Measurements from ENCODE around the gene PLCH1.

Gene PLCH1

DNA sequence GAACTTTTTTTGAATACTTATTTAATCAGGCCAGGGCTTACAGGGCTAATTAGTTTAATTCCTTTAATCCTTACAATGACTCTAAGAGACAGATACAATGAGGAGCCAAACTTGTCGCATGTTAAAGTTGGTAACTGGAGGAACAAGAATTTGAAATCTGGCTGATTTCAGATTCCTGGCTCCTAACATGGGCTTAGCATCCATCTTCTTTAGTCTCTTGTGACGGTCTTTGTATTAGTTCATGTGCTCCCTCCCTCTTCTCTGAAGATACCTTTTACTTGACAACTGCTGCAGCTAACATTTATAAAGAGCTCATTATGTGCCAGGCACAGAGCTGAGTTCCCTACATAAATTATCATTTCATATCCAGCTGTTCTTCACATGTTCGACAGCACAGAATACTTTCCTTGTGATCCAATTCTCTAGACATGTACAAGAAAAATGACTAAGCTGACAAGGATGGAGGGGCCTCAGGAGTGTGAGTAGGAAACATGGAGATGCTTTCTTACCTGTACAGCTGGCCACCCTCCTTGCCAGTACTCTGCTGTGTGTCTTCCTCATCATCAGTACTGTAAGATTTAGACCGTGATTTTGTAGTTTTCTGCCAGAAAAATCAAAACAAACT is 244.6 kb downstream of the PLCH1 start (continued):
- no peak for TF ChIP-seq ZC3H10 (CRISPR knock-in tag; IDR thresholded peaks at IDR 0.05)
- no peak for TF ChIP-seq ZNF8 (CRISPR knock-in tag; IDR thresholded peaks at IDR 0.05)
- no peak for TF ChIP-seq ZFP30 (CRISPR knock-in tag; IDR thresholded peaks at IDR 0.05)

DNA sequence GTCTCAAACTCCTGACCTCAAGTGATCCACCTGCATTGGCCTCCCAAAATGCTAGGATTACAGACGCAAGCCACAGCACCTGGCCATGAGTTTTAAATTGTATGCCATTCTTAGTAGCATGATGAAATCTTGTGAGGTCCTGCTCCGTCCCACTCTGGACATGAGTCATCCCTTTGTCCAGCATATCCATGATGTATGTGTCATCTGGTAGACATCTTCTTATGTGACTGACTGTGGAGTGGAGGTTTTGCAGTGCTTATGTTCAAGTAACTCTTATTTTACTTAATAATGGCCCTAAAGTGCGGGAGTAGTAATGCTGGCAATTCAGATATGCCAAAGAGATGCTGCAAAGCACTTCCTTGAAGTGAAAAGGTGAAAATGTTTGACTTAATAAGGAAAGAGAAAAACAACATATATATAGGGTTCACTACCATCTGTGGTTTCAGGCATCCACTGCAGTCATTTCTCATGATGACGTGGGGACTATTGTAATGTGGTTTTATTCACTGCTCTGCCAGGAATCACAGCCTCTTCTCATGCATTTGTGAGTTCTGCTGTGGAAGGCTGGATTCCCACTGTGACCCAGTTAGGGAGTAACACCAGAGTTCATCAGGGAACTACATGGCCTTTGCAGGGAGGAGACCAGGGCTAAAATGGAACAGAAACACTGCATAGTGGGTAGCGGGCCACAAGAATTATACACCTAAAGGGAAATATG is 246.8 kb downstream of the PLCH1 start:
- TF ChIP-seq ZNF70 (CRISPR knock-in tag; IDR thresholded peaks at IDR 0.05) (no peak), ARNTL (CRISPR knock-in tag; IDR thresholded peaks at IDR 0.05; ENCODE audit: borderline replicate concordance, low read depth) (no peak), TCF4 (CRISPR knock-in tag; IDR thresholded peaks at IDR 0.05; ENCODE audit: borderline replicate concordance) (no peak), ZFP3 (CRISPR knock-in tag; IDR thresholded peaks at IDR 0.05) (no peak), BACH2 (CRISPR knock-in tag; IDR thresholded peaks at IDR 0.05; ENCODE audit: borderline replicate concordance) (no peak), GLIS3 (CRISPR knock-in tag; IDR thresholded peaks at IDR 0.05) (no peak), OSR1 (CRISPR knock-in tag; IDR thresholded peaks at IDR 0.05) (no peak), RARB (CRISPR knock-in tag; IDR thresholded peaks at IDR 0.05) (no peak), ZNF565 (CRISPR knock-in tag; conservative IDR thresholded peaks at IDR 0.05; ENCODE audit: low read depth) (no peak), ISL1 (CRISPR knock-in tag; IDR thresholded peaks at IDR 0.05) (no peak), ZFP30 (CRISPR knock-in tag; IDR thresholded peaks at IDR 0.05) (no peak), TOX (CRISPR knock-in tag; IDR thresholded peaks at IDR 0.05; ENCODE audit: borderline replicate concordance) (no peak), CSDC2 (CRISPR knock-in tag; IDR thresholded peaks at IDR 0.05) (no peak), ZC3H10 (CRISPR knock-in tag; IDR thresholded peaks at IDR 0.05) (no peak), PPARA (CRISPR knock-in tag; IDR thresholded peaks at IDR 0.05; ENCODE audit: borderline replicate concordance) (no peak)
- TF ChIP-seq, protein P1, sequence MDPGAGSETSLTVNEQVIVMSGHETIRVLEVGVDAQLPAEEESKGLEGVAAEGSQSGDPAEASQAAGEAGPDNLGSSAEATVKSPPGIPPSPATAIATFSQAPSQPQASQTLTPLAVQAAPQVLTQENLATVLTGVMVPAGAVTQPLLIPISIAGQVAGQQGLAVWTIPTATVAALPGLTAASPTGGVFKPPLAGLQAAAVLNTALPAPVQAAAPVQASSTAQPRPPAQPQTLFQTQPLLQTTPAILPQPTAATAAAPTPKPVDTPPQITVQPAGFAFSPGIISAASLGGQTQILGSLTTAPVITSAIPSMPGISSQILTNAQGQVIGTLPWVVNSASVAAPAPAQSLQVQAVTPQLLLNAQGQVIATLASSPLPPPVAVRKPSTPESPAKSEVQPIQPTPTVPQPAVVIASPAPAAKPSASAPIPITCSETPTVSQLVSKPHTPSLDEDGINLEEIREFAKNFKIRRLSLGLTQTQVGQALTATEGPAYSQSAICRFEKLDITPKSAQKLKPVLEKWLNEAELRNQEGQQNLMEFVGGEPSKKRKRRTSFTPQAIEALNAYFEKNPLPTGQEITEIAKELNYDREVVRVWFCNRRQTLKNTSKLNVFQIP (CRISPR knock-in tag; IDR thresholded peaks at IDR 0.05; ENCODE audit: borderline replicate concordance, low read depth), result no peak
- TF ChIP-seq, protein P2, sequence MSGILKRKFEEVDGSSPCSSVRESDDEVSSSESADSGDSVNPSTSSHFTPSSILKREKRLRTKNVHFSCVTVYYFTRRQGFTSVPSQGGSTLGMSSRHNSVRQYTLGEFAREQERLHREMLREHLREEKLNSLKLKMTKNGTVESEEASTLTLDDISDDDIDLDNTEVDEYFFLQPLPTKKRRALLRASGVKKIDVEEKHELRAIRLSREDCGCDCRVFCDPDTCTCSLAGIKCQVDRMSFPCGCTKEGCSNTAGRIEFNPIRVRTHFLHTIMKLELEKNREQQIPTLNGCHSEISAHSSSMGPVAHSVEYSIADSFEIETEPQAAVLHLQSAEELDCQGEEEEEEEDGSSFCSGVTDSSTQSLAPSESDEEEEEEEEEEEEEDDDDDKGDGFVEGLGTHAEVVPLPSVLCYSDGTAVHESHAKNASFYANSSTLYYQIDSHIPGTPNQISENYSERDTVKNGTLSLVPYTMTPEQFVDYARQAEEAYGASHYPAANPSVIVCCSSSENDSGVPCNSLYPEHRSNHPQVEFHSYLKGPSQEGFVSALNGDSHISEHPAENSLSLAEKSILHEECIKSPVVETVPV (CRISPR knock-in tag; IDR thresholded peaks at IDR 0.05), result no peak
- TF ChIP-seq, protein P3, sequence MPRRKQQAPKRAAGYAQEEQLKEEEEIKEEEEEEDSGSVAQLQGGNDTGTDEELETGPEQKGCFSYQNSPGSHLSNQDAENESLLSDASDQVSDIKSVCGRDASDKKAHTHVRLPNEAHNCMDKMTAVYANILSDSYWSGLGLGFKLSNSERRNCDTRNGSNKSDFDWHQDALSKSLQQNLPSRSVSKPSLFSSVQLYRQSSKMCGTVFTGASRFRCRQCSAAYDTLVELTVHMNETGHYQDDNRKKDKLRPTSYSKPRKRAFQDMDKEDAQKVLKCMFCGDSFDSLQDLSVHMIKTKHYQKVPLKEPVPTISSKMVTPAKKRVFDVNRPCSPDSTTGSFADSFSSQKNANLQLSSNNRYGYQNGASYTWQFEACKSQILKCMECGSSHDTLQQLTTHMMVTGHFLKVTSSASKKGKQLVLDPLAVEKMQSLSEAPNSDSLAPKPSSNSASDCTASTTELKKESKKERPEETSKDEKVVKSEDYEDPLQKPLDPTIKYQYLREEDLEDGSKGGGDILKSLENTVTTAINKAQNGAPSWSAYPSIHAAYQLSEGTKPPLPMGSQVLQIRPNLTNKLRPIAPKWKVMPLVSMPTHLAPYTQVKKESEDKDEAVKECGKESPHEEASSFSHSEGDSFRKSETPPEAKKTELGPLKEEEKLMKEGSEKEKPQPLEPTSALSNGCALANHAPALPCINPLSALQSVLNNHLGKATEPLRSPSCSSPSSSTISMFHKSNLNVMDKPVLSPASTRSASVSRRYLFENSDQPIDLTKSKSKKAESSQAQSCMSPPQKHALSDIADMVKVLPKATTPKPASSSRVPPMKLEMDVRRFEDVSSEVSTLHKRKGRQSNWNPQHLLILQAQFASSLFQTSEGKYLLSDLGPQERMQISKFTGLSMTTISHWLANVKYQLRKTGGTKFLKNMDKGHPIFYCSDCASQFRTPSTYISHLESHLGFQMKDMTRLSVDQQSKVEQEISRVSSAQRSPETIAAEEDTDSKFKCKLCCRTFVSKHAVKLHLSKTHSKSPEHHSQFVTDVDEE (CRISPR knock-in tag; IDR thresholded peaks at IDR 0.05), result no peak
- ATAC-seq, result peak; percentile 81

DNA sequence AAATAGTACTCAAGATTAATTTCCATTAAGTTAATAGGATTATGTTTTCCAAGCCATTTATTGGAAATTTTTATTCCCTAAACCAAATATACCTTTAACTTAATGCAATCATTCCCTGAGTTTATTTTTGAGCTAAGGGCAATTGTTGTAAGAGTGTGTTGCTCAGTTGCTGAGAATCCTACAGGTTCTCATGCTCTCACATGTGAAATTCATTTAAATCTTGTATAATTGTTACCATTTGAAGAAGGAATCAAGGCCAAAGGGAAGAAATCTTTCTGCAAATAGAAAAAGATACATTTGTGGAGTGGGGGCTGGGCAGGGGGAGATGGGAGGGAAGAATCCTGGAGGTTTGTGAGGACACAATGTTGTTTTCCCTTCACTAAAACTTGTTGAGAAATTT is 248.7 kb downstream of the PLCH1 start:
- TF ChIP-seq CSDC2 (CRISPR knock-in tag; IDR thresholded peaks at IDR 0.05), result no peak
- TF ChIP-seq ESRRG (CRISPR knock-in tag; IDR thresholded peaks at IDR 0.05), result no peak
- TF ChIP-seq ZNF70 (CRISPR knock-in tag; IDR thresholded peaks at IDR 0.05), result no peak
- no peak for TF ChIP-seq ZNF8 (CRISPR knock-in tag; IDR thresholded peaks at IDR 0.05)
- no peak for TF ChIP-seq ISL1 (CRISPR knock-in tag; IDR thresholded peaks at IDR 0.05)
- TF ChIP-seq SNAI2 (CRISPR knock-in tag; IDR thresholded peaks at IDR 0.05), result no peak
- TF ChIP-seq, protein P3 (CRISPR knock-in tag; IDR thresholded peaks at IDR 0.05), result no peak
- TF ChIP-seq ZC3H10 (CRISPR knock-in tag; IDR thresholded peaks at IDR 0.05), result no peak
- TF ChIP-seq TOX (CRISPR knock-in tag; IDR thresholded peaks at IDR 0.05; ENCODE audit: borderline replicate concordance), result no peak
- TF ChIP-seq ZFP30 (CRISPR knock-in tag; IDR thresholded peaks at IDR 0.05), result no peak
- no peak for ATAC-seq
